Prostate gland (tissue), 2 donors: Measurements from ENCODE around the gene NUDT19.

Experiments
- POLR2A ChIP-seq: fragments of 450-650 bp; IDR thresholded peaks from one replicate; pipeline ENCODE4 v1.6.1; 2016; ENCODE audit warnings: antibody characterized with exemption, mild to moderate bottlenecking
- TF ChIP-seq, protein P1 (sequence below), 4 experiments: fragments of 200-600 bp in 2 of 4; fragments of 450-650 bp in 2 of 4; sonication (generic) in 2 of 4; IDR thresholded peaks; 1 replicate in 3 of 4; 2 replicates in 1 of 4; pipeline ENCODE4 v1.5.1; 2016 to 2019; ENCODE audit warnings: antibody characterized with exemption in 4 of 4, mild to moderate bottlenecking in 2 of 4, moderate library complexity in 2 of 4

DNA sequence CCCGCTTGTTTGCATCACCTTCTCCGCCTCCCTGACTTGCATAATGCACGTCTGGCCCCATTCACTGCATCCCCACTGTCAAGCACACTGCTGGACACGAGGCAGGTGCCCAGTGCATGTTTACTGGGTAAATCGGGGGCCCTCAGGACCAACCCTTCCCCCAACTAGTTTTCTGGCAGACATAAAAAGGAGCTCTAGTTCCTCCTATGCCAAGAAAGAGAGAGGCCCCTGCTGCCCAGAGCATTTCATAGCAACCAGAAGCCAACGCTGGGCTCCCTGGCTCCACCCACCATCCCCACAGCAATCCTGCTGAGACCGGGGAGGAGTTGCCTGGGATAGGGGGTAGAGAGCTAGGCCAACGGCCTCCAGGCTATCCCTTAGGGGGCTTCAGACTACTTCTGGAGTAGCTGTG lies 39.9 kb upstream of the NUDT19 start:
- TF ChIP-seq, protein P1, sequence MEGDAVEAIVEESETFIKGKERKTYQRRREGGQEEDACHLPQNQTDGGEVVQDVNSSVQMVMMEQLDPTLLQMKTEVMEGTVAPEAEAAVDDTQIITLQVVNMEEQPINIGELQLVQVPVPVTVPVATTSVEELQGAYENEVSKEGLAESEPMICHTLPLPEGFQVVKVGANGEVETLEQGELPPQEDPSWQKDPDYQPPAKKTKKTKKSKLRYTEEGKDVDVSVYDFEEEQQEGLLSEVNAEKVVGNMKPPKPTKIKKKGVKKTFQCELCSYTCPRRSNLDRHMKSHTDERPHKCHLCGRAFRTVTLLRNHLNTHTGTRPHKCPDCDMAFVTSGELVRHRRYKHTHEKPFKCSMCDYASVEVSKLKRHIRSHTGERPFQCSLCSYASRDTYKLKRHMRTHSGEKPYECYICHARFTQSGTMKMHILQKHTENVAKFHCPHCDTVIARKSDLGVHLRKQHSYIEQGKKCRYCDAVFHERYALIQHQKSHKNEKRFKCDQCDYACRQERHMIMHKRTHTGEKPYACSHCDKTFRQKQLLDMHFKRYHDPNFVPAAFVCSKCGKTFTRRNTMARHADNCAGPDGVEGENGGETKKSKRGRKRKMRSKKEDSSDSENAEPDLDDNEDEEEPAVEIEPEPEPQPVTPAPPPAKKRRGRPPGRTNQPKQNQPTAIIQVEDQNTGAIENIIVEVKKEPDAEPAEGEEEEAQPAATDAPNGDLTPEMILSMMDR (IDR thresholded peaks at IDR 0.05) = no peak
- no peak for TF ChIP-seq POLR2A
